NCI-H1105 treated with DMSO at 0.1 percent for 48 hours (cell line): ENCODE data around the gene R3HDML.

Source experiments
- DNase-seq: peaks from one replicate; lab custom pipeline; 2025; lab: John Stamatoyannopoulos, UW

Gene R3HDML

DNA sequence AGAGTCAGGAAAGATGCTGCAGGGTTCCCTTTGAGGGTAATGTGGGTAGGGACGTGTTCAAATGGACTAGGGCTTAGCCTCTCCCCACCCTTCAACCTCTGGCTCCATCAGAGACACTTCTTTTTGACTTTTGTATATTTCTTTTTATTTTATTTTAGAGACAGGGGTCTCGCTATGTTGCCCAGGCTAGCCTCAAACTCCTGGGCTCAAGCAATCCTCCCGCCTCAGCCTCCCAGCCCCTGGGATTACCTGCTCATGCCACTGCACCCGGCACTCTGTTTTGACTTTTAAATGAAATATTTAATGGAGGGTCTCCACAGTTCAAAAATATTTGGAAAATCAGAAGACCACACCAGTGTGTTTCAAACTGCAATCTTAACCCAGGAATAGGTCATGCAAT, 27.2 kb downstream of the R3HDML start:
- DNase-seq = no peak

DNA sequence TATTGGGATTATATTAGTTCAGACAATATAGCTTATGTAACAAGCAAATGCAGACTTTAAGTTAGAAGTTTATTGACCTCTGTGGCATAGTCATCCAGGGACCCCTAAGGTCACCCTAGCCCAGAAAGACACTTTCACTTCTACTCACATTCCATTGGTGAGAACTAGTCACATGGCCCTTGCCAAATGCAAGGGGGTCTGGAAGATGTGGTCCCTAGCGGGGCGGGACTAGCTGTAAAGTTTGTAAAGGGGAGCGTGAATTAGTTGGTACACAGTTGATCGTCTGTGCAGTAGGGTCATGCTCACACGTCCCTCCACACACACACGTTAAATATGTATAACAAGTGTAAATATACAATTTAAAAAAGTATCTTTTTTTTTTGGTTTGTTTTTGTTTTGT, 27.9 kb downstream of the R3HDML start:
- DNase-seq = no peak

DNA sequence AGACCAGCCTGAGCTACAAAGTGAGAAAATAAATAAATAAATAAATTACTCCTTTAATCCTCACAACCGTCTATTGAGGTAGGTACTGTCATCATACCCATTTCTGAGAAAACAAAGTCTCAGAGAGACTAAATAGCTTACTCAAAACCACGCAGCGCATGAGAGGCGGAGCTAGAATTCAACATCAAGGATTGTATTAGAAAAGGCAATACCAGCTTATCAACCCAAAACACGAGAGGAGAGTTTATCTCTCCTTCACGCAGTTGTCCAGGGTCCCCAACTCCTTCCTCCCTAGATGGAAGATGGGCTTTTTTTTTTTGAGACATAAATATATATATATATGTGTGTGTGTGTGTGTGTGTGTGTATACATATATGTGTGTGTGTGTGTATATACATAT, 30.9 kb downstream of the R3HDML start:
- DNase-seq = no peak

DNA sequence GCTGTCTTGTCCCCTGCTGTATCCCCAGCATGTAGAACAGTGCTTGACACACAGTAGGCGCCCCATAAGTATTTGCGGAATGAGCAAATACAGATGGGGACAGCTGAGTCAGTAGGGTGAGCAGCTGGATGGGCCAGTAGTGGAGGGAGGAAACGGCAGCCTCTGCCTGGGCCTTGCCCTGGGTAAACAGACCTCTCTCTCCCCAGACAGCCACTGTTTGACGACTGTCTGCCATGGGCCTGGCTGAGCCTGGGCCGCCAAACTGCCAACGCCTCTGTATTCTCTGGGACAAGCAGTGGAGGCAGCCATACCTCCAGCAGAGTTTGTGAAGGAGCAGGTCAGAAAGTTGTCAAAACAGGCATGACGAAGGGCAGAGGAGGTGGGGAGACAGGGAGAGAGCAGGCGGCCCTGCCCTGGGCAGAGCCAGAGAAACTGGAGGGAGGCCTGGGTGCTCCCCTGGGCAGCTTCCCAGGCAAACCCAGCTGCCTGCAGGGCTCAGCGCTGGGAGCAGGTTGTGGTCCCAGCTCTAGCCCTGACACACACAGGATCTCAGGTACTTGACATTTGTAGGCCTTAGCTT, 33.9 kb downstream of the R3HDML start:
- DNase-seq = no peak

DNA sequence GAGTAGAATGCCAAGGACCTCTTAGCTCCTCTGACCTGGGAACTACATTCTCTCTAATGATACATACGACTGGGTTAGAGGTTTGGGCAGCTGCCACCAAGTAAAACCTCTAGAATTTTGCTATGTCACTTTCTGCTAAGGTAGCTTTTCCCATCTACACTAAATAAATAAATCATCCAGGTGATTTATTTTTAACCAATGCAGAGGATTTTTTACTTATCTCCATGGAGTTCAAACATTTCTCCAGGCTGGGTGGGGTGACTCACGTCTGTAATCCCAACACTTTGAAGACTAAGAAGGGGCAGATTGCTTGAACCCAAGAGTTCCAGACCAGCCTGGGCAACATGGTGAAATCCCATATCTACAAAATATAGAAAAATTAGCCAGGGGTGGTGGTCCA, 45.8 kb downstream of the R3HDML start:
- no peak for DNase-seq

DNA sequence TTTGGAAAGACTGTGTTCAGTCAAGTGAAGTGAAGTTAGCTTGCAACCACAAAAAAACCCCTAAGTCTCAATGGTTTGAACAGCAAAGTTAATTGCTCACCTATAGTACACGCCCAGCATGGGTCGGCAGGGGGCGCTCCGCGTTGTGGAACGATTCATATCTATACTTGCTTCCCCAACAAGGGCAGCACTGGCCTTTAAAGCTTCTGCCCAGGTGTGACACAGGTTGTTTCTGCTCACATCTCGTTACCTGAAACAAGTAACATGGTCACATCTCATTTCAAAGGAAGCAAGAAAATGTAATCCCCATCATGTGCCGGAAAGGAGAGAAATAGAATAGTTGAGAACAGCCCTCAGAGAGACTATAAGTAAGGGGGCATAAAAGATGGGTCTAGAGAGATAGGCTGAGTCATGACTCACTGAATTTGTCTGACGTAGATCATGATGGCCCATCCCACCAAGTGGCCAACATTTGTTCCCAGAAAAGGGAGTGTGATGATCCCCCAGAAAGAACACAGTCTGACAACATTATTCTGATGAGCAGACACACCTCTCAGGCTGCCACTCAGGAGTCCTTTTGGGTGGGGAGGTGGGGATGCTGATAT, 47.7 kb downstream of the R3HDML start:
- peak; percentile 74 for DNase-seq

DNA sequence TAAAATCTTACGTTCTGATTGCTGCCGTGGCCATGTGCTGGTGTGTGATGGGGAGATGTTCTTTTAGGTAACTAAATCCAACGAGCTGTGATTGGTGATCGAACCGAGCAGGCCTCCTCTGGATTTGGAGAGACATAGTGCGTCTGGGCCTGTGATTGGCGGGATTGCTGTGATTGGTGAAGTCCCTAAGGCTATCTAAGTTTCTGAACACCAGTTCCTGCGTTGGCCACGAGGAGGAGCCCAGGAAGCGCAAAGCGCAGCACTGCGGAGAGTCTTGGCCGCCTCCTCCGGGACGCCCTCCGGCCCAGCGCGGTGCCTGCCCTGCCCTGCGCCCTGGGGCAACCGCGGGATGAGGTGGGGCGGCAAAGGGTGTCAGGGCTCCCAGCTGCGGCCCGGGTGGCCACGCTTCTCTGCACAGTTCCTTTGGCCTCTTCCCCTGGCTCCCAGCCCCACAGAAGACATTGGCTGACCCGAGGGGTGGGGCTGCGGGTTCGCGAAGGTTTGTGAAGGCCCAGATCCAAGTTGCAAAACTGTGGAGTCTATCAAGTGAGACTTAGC, 51.7 kb downstream of the R3HDML start:
- peak; percentile 36 for DNase-seq

DNA sequence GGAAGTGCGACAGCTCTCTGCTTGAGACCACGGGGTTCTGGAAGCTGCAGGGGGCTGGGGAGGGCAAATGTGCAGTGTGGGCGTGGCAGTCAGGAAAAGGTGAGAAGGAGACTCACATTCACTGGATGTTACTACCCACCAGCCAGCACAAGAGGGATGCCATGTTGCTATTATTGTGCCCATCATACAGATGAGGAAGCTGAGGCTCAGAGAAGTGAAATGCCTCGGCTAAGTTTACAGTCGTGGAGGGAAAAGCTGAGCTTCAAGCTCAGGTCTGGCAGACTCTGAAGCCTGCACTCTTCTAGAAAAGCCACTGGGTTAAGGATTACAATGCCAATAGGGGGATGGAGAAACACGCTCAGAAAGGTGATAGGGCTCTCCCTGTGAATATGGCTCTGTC, 53.0 kb downstream of the R3HDML start:
- no peak for DNase-seq

DNA sequence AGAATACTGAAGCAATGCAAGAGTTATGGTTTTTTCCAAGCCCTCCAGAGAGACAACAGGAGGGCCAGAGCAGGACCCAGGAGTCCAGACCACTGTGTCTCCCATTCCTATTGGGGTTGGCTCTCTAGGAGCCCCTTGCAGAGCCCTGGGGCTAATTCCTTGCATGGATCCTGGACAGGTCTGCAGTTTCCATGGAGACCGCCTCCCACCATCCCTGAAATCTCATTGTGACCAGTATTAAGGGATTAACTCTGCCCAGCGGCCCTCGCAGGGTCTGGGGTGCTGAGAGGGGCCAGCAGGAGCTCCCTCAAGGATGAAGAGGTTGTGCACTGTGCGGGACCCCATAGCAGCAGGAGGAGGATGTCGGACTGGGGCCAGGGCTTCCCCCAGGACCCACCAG, 53.4 kb downstream of the R3HDML start:
- no peak for DNase-seq

DNA sequence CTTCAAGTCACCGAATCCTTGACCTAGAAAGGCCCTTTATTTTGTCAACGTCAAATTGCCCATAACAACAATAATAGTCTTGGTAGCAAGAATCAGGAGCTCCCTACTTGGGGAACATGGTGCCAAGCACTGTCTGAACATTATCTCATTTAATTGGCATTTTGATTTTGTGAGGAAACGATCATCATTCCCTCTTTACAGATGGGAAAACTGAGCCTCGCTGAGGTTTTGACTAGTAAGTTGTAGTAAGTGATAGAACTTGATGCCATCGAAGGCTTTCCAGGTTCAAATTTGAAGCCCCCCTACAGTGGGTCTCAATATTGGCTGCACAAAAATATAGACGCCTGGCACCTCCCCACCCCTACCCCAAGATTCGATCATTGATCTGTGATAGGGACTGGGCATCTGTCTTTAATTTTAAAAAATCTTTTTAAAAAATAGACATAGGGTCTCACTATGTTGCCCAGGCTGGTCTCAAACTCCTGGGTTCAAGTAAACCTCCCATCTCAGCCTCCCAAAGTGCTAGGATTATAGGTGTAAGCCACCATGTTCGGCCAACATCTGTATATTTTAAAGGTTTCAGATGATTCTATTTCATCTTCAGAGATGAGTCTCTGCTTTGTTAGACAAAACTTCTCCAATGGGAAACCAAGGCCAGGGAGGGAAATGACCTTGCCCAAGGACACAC, 55.4 kb downstream of the R3HDML start:
- no peak for DNase-seq

DNA sequence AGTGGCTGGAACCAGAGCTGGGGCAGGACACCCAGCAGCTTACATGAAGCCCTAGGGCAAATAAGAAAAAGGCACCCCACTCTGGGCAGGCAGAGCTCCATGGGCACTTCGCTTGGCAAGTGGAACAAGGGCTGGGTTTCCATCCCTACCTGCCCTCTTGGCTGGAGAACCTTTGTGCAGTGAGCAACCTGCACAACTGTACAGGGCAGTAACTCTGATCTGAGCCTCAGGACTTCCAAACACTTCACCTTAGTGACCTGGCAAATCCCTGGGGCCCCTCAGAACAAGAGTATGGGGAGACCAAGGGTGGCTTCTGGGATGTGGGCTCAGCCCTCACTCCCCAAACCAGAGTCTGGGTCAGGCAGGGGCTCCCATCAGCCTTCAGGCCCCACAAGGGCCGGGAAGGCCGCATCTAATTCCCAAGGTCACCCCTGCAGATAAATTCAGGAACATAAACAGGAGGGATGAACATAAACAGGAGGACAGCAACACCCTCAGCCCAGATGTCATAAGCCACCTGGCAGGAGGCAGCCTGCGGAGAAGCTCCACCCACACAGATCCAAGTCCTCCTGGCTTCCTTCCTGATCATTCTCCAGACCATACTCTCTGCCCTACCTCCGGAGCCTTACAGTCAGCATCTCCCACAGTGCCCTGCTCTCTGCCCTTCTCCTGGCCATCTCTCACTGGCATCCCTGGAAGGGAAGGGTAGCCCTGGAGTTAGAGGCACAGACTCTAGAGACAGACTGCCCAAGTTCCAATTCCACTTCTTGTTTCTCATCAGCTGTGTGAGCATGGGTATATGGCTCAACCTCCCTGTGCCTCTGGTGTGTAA, 56.1 kb downstream of the R3HDML start:
- DNase-seq = no peak

DNA sequence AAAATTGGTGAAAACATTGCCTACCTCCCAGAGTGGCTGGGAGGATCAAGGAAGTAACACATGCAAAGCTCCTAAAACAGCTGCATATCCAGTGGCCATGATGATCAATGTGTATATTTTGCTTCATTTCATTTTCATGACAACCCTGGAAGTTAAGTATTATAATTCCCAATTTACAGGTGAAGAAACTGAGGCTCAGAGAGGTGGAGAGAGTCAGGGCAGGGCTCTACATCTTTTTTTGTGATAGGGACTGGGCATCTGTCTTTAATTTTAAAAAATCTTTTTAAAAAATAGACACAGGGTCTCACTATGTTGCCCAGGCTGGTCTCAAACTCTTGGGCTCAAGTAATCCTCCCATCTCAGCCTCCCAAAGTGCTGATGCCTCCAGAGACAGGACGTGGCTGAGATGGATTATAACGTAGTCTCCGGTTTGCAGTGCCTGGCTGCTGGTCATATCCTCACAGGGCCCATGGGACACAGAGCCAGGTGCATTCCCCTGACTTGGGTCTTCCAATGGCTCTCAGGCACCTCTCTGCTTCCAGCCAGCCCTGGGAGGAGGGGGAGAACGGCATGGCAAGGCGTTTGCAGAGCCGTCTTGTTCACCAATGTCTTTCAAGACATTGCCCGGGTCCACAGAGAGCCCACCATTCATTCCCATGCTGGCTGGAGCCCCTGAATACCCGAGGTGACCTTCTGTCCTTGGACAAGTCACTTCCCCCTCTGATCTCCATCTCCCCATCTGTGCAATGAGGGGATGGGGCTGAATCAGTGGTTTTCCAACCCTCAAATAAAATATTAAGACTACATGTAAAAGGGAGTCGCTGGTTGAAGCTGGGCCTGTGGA, 57.0 kb downstream of the R3HDML start:
- no peak for DNase-seq

DNA sequence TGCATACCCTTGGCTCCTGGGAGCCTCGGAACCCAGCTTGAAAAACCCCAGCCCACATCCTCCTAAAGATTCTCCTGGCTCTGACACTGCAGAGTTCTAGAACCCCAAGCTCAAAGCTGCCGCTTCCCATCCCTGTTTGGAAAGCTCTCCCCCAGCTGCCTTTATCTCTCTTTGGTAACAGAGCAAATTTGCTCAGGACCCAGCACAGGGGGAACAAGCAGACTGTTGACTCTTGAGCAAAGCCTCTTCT, 57.5 kb downstream of the R3HDML start:
- DNase-seq = no peak

DNA sequence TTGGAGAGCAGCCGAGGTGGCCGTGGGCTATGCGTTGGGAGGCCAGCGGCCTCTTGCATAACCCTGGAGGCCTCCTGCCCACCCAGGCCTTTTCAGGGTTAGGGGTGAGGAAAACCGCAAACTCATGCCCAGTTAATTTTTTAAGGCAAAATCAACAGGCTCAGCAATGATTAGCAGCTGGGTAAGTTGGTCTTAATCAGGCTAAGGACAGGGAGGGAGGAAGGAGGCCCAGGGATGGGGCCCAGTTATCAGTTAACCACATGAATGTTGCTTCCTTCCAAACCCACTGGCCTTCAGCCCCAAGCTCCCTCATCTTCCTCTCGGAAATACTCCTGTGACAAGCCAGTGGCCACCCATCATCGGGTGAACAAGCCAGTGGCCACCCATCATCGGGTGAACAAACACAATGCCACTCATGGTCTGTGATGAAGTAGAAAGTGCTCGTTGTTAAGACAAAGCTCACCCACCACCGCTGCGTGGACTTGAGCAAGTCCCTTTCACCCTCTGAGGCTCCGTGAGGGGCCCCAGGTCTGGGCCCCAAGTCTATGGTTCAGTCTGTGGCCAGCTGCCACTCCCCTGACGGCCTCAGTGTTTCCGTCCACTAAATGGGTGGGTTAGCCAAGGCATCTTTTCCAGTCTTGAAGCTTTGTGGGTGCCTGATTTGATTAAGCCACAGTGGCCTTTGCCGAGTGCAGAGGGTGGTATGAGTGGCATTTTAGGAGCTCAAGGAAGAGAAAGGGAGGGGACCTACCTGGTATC, 58.0 kb downstream of the R3HDML start:
- no peak for DNase-seq

DNA sequence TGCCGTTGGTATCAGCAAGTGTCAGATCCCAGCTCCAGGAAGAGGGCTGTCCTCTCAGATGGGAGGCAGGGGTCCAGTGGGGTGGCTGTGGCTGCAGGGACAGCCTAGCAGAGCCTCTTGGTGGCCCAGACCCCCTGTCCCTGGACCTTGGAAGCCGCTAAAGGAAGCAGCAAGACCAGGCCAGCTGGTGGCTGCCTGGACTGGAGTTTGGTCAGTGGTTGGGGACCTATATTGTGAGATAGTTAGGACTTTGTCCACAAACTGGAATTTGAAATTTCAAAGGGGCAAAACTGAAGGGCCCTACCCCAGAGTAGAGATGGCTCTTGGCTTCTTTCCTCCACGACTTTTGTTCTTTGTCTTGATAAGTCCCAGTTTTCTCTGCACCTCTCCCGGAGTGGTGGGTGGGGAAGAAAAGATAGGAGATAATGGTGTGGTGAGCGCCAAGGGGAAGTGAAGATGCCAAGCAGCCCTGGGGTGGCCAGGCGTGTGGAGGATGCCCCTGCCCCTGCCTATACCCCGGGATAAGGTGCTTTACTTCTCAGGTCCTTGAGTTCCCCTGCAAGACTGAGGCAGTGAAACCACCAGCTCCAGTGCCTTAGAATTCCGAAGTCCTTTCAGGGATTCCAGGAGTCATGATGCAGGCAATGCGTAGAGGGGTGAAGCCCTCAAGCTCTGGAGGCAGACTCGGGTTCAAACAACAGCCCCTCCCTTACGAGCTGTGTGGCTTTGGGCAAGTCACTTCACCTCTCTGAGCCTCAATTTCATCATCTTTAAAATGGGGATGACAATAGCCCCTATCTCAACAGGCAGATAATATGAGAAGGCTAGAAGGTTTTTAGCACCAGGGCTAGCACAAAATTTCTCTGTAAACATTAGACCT, 58.9 kb downstream of the R3HDML start:
- DNase-seq = no peak

DNA sequence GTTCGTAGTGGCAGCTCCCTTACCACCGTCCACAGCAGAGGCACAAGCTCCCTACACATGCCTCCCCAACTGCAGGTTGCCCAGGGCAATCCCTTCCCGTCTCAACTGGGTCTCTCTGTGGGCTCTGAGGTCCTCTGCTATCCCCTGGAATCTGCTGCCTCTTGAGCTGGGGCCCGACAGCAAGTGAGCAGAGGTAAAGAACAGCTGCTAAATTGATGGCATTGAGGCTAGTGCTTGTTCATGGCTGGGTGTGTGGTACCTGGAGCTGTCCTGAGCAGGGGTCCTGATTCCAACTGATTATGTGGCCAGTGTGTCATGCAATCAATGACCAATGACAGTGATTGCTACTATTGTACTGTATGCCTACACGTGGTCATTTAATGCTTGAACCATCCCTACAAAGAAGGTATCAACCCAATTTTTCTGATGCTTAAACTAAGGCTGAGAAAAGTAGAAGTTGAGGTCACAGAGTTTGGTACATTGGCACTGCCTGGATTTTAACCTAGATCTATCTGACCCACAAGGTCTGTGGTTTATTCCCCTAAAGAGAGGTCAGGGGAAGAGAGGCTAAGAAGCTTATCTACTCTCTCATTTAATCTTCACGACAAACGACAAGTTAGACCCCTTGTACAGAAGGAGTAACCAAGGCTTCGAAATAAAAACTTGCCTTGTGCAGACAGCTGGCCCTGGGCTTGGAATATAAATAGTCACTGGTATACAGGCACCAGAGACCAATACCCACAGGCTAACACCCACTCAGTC, 59.7 kb downstream of the R3HDML start:
- DNase-seq = no peak

DNA sequence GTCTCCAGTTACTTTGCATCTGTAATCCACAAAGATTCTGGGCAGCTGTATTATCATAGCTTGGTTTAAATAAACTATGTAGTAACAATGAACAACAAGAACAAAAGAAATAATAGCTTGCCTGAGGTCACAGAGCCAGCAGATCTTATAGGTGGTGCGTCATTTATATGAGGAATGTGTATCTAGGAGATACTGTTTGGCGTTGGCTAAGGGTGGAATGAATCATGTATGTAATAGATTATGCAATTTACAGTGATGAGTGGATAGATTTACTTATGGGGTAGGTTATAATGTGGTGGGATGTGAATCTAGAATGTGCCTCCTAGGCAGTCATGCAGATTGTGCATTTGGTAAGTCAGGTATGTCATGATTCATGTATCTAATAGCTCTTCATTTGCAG, 61.5 kb downstream of the R3HDML start:
- DNase-seq = no peak

DNA sequence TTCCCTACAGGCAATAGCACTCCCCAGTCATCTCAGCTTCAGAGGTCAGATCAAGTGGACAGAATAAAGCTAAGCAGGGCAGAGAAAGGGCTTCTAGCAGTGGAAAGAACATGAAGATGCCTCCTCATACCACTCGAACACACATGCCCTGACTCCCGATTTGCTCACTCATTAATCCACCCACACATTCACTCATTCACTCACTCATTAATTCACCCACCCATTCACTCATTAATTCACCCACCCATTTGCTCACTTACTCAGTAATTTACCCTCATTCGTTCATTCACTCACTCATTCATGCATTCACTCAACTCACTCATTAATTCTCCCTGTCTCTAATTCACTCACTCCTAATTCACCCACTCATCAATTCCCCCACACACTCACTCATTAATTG, 62.6 kb downstream of the R3HDML start:
- no peak for DNase-seq

DNA sequence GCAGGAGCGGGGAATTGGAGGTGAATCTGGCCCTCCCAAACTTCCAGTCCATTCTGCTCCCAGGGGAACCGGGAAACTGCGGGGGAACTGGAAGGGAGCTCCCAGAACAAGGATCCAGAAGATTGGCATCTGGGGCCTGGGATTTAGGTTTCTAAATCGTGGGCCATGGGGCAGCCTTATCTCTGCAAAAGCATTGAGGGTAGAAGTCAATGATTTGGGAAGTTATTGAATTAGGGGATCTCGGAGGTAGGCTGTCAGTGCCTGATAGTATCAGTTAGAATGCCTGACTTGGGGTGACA, 63.8 kb downstream of the R3HDML start:
- no peak for DNase-seq
